GM19397 (cell line): ENCODE measurements around the gene ABI3.
A peak's percentile ranks its signal among the peaks of the same experiment; 100 is the strongest.

Experiments used
- ATAC-seq: cut with Tn5 transposase; IDR thresholded peaks from one replicate; pipeline ENCODE4 v1.9.1; 2021; ENCODE audit warnings: mild to moderate bottlenecking, moderate library complexity; ENCODE audit not compliant: unreplicated experiment

Gene ABI3

GRCh38 chr17:49196520-49196919 lies 14.0 kb upstream of the ABI3 start:
- no peak for ATAC-seq

GRCh38 chr17:49197346-49197998 lies 13.0 kb upstream of the ABI3 start:
- no peak for ATAC-seq

- ATAC-seq = no peak
Observed at GRCh38 chr17:49198211-49198610, 12.3 kb upstream of the ABI3 start.

DNA sequence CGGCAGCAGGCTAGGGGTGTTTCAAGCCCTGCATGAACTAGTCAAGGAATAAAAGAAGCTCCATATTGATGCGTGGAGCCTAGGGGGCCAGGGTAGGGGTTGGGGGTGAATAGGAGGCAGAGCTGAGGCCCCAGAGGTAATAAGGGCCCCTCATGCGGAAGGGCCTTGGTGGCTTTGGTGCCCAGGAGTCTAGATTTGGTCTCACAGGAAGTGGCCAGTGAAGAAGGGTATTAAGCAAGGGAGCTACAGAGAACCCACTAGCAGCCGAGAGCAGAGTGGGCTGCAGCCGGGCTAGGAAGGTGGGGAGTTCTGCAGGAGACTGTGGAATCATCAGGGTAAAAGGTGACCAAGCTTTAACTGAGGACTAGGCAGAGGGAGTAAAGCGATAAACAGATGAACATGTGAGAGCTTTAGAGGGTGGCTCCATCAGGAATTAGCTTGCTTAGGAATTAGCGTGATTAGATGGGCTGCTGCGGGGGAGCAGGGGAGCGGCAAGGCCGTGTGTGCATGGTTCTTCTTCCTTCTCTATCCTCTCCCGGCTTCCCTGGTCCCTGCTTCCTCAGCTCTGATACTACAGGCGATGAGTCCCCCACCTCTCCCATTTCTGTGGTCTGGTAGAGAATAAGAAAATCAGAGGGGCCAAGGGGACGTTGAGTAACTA lies 10.0 kb upstream of the ABI3 start:
- ATAC-seq = no peak

DNA sequence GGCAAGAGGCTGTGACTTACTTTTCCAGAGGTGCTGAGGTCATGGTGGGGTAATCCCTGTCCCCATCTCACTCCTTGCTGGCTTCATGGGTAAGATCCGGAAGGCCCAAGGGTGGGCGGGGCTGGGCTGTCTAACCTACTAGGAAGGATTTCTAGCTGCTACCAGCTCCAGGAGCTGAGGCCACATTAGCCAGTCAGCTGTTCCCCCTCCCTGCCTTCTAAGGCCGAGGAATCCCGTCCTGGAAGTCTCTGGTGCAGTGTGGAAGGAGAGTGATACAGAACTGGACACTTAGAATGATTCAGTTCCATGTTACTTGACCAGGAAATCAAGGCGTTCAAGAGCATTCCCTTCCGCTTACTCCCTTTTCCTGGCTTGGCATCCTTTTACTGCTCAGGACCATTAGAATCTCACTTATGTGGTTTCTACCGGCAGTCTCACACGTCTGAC lies 9.0 kb upstream of the ABI3 start:
- ATAC-seq = no peak

DNA sequence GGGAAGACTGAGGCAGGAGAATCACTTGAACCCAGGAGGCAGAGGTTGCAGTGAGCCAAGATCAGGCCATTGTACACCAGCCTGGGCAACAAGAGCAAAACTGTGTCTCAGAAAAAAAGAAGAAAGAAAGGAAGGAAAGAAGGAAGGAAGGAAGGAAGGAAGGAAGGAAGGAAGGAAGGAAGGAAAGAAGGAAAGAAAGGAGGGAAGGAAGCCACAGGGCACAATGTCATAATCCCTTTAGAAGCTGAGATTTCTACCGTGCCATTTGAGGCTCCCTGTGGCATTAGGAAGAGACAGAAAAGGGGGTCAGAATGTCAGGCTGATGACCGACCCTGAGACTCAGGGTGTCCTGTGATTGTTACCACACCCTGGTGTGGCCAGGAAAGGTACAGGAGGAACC lies 6.7 kb upstream of the ABI3 start:
- no peak for ATAC-seq

DNA sequence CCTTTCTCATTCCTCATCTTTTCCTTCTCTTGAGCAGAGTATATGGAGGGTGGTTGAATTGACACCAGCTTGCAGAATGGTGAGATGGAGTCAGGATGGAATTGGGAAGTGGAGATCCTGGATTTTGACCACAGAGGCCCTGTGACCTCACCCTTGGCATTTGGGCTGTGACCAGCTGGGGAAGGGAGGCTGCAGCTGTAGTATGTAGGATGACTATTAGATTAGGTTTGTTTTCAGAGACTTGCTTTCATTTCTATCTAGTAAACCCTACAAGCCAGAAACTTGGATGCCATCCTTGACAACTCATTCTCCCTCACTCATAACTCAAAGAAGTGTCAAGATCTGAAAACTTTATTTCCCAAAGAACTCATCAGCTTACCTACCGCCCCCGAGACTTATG lies 6.0 kb upstream of the ABI3 start:
- ATAC-seq = no peak

DNA sequence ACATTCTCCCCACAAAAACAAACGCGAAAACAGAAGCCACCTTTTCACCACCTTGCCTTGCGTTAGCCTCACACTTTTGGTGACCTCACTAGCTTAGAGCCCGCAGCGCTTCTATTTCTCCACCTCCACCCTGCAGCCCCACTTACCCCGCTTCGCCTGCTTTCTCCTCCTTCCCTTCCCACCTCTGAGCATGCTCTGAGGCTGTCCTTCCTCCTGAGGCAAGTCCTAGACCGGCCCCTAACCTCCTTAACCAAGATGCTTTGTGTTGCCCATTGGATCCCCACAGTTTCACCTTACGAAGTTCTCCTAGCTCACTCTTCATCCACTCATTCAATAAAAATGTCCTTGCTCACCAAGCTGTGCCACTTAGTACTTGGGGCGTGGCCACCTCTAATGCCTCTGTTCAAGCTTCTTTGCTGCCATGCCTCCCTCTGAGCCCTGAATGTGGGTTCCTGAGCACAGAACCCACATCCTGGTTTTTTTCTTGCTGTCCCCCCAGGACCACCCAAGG lies 1.4 kb upstream of the ABI3 start:
- ATAC-seq = no peak

GRCh38 chr17:49213399-49213798 lies 2.9 kb downstream of the ABI3 start:
- ATAC-seq = no peak

GRCh38 chr17:49213847-49214246 lies 3.3 kb downstream of the ABI3 start:
- ATAC-seq = no peak

GRCh38 chr17:49214676-49215360 lies 4.3 kb downstream of the ABI3 start:
- ATAC-seq = no peak

DNA sequence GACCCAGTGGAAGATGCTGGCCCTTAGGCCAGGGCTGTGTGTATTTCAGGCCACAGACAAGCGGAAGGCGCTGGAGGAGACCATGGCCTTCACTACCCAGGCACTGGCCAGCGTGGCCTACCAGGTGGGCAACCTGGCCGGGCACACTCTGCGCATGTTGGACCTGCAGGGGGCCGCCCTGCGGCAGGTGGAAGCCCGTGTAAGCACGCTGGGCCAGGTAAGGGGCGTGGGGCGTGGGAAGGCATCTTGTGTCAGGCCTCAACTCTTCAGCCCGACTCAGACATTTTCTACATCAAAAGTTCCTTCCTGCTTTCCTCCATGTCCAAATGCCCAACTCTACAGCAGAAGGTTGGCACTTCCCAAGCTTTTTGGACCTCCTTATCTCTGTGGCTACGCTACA lies 6.0 kb downstream of the ABI3 start:
- ATAC-seq = no peak

GRCh38 chr17:49216953-49217650 lies 6.6 kb downstream of the ABI3 start:
- ATAC-seq = no peak

- ATAC-seq = peak; percentile 38
Observed at GRCh38 chr17:49217651-49218413, 7.3 kb downstream of the ABI3 start.

- ATAC-seq = no peak
Observed at GRCh38 chr17:49218941-49219913, 8.7 kb downstream of the ABI3 start.

DNA sequence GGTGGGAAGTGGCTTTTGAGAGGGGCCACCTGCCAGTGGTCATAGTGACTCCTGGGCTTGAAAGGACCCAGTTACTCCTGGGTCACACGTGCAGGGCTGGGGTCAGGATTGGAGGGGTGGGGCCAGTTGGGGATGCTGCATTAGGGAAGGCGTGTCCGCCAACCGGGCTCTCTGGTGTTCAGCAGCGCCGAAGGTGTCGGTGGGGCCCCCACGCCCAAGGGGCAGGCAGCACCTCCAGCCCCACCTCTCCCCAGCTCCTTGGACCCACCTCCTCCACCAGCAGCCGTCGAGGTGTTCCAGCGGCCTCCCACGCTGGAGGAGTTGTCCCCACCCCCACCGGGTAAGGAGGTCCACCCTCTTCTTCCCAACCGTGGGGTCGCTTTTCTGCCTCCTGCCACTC lies 9.5 kb downstream of the ABI3 start:
- ATAC-seq = no peak

GRCh38 chr17:49223168-49223516 lies 12.6 kb downstream of the ABI3 start:
- no peak for ATAC-seq

GRCh38 chr17:49223517-49224197 lies 13.2 kb downstream of the ABI3 start:
- ATAC-seq = no peak
